Keratinocyte (primary cell): Measurements from ENCODE around the gene ASTN1.

Experiments used
- CTCF ChIP-seq, 3 experiments: IDR thresholded peaks in 1 of 3; conservative IDR thresholded peaks in 1 of 3; optimal IDR thresholded peaks in 1 of 3; 2 replicates in 2 of 3; 3 replicates in 1 of 3; pipeline versions ENCODE3 to v1.5.1; 2011; ENCODE audit warnings: low read length in 3 of 3, mild to moderate bottlenecking in 3 of 3, moderate library complexity in 2 of 3, control low read depth in 1 of 3, inconsistent platforms in 1 of 3; ENCODE audit not compliant: insufficient read depth in 2 of 3; ENCODE audit errors: extremely low read depth in 1 of 3
- EZH2 ChIP-seq: IDR thresholded peaks from one replicate; pipeline ENCODE4 v1.6.1; 2012; ENCODE audit warnings: inconsistent platforms, mild to moderate bottlenecking, low read length, moderate library complexity

- TF ChIP-seq CTCF (optimal IDR thresholded peaks at IDR 0.05 in 1 of 3, IDR thresholded peaks at IDR 0.05 in 1 of 3, conservative IDR thresholded peaks at IDR 0.05 in 1 of 3; ENCODE audit: extremely low read depth in 1 of 3, insufficient read depth in 2 of 3, low read length in 3 of 3): no peak
- no peak for TF ChIP-seq EZH2
These were observed 220.7 kb downstream of the ASTN1 start for GRCh38 chr1:176943783-176944182.
